Gastrocnemius medialis (tissue), 4 donors: ENCODE measurements around the gene ARRB1. TPM values are rescaled to one million over a fixed set of nuclear protein-coding genes. Genes with fewer than 3 reads are reported as not detected.
"Not testable (repeated sequence)": the region's sequence is repeated elsewhere in the genome, so short reads cannot be mapped to it uniquely, and the experiment has no call there.

Experiments
- ATAC-seq, 2 donors: fragments of 150-250 bp; one replicate each; pipeline ENCODE4 v1.9.1; 2016
- DNase-seq, 2 donors: peaks; one replicate each; pipeline ENCODE4 v3.0.0-alpha.2; 2019
- H3K27ac ChIP-seq, 4 donors: fragments of 200-600 bp; sonication (generic); 1 replicate in 1 of 4; 2 replicates in 3 of 4; pipeline ENCODE4 v1.5.1; 2016 to 2018; ENCODE audit warnings: mild to moderate bottlenecking in 2 of 4, moderate library complexity in 1 of 4
- H3K27me3 ChIP-seq, 3 donors: fragments of 200-600 bp; sonication (generic) in 2 of 3; 1 replicate in 1 of 3; 2 replicates in 2 of 3; pipeline versions ENCODE4 v1.5.1 to v1.6.0; 2016 to 2019; ENCODE audit warnings: mild to moderate bottlenecking in 1 of 3, moderate library complexity in 1 of 3
- H3K36me3 ChIP-seq, 2 donors: fragments of 200-600 bp; sonication (generic) in 1 of 2; one replicate each; pipeline ENCODE4 v1.5.1; 2017 to 2018
- H3K4me1 ChIP-seq, 2 donors: fragments of 200-600 bp; sonication (generic) in 1 of 2; one replicate each; pipeline ENCODE4 v1.5.1; 2016 to 2017; ENCODE audit warnings: mild to moderate bottlenecking in 2 of 2
- H3K4me3 ChIP-seq, 4 donors: fragments of 200-600 bp; sonication (generic) in 3 of 4; 1 replicate in 1 of 4; 2 replicates in 3 of 4; pipeline ENCODE4 v1.5.1; 2016 to 2019; ENCODE audit warnings: mild to moderate bottlenecking in 2 of 4
- H3K9me3 ChIP-seq, 3 donors: fragments of 200-600 bp; sonication (generic) in 2 of 3; 1 replicate in 1 of 3; 2 replicates in 2 of 3; pipeline ENCODE4 v1.5.1; 2016 to 2019
- CTCF ChIP-seq, 5 experiments: fragments of 450-650 bp in 3 of 5; fragments of 200-600 bp in 2 of 5; sonication (generic) in 2 of 5; IDR thresholded peaks in 4 of 5; conservative IDR thresholded peaks in 1 of 5; 1 replicate in 4 of 5; 2 replicates in 1 of 5; pipeline ENCODE4 v1.5.1; 2016 to 2019; ENCODE audit warnings: antibody characterized with exemption in 5 of 5, mild to moderate bottlenecking in 3 of 5, moderate library complexity in 3 of 5
- POLR2A ChIP-seq, 2 donors: fragments of 450-650 bp; IDR thresholded peaks; one replicate each; pipeline ENCODE4 v1.6.1; 2017; ENCODE audit warnings: antibody characterized with exemption in 2 of 2, mild to moderate bottlenecking in 2 of 2, moderate library complexity in 2 of 2
- in situ Hi-C, 4 donors: fragments of 200-750 bp; cut with MboI; loops; one replicate each; pipeline versions ENCODE4 v1.15.0 to v1.8.0; 2017; ENCODE audit warnings: low sequenced_read_pairs in 4 of 4
- intact Hi-C: fragments of 100-400 bp; cut with DNase I; formaldehyde crosslinking; loops from one replicate; pipeline ENCODE4 v1.15.1; 2023; ENCODE audit warnings: low total_unique reads
- total RNA-seq, 4 donors: library from RNA; depleted of rRNA; stranded (reverse); fragments of >200 nt; gene quantifications; one replicate each; pipeline versions ENCODE4 v1.1.0 to v1.2.3, GENCODE V29; 2016

The ARRB1 gene
- total RNA-seq, 4 donors from 2014 or later, result 4.3 to 11.8 (median 5.4) TPM

GRCh38 chr11:75380716-75381420 lies 29.4 kb upstream of the ARRB1 start:
- ATAC-seq (no peak), DNase-seq (no peak)
- in situ Hi-C loops (loop anchor here in 3 of 4 donors (5.0 kb wide), 3 partner anchors 54 to 104 kb away; no protein-coding TSS in a partner anchor), intact Hi-C loops (no loop called here)
- H3K4me1 ChIP-seq, result no peaks in the 10 kb centered on the region
- H3K36me3 ChIP-seq, result no peaks in the 10 kb centered on the region
- no peak overlapping the region for H3K4me3 ChIP-seq
- no peak overlapping the region for H3K27ac ChIP-seq
- TF ChIP-seq CTCF (IDR thresholded peaks at IDR 0.05 in 4 of 5, conservative IDR thresholded peaks at IDR 0.05 in 1 of 5), result no peak
- TF ChIP-seq POLR2A (IDR thresholded peaks at IDR 0.05), result no peak
- H3K27me3 ChIP-seq, result no peaks in the 10 kb centered on the region
- H3K9me3 ChIP-seq, result no peaks in the 10 kb centered on the region

GRCh38 chr11:75380245-75380644 lies 28.8 kb upstream of the ARRB1 start:
- Histone ChIP-seq H3K36me3 (no peaks in the 10 kb centered on the region), H3K4me3 (no peak overlapping the region), H3K9me3 (no peaks in the 10 kb centered on the region), H3K27me3 (no peaks in the 10 kb centered on the region), H3K27ac (no peak overlapping the region), H3K4me1 (no peaks in the 10 kb centered on the region)
- no peak for ATAC-seq
- TF ChIP-seq POLR2A (IDR thresholded peaks at IDR 0.05), result no peak
- no peak for TF ChIP-seq CTCF (IDR thresholded peaks at IDR 0.05 in 4 of 5, conservative IDR thresholded peaks at IDR 0.05 in 1 of 5)
- intact Hi-C loops (no loop called here), in situ Hi-C loops (loop anchor here in 3 of 4 donors (5.0 kb wide), 3 partner anchors 53 to 103 kb away; no protein-coding TSS in a partner anchor)
- DNase-seq, result no peak

GRCh38 chr11:75378776-75379175 lies 27.3 kb upstream of the ARRB1 start:
- H3K4me3 ChIP-seq, DNase-seq, ATAC-seq, H3K27ac ChIP-seq, intact Hi-C loops, H3K4me1 ChIP-seq, in situ Hi-C loops, H3K9me3 ChIP-seq, H3K36me3 ChIP-seq, H3K27me3 ChIP-seq: not testable (repeated sequence)

- H3K27ac ChIP-seq, result no peak overlapping the region
- no peak for TF ChIP-seq CTCF (IDR thresholded peaks at IDR 0.05 in 4 of 5, conservative IDR thresholded peaks at IDR 0.05 in 1 of 5)
- TF ChIP-seq POLR2A (IDR thresholded peaks at IDR 0.05), result no peak
- H3K9me3 ChIP-seq, result no peaks in the 10 kb centered on the region
- no peak overlapping the region for H3K4me3 ChIP-seq
- H3K4me1 ChIP-seq, result no peaks in the 10 kb centered on the region
- in situ Hi-C loops (no loop called here), intact Hi-C loops (no loop called here)
- no peak for ATAC-seq
- no peaks in the 10 kb centered on the region for H3K27me3 ChIP-seq
- no peak for DNase-seq
- H3K36me3 ChIP-seq, result no peaks in the 10 kb centered on the region
Measured at GRCh38 chr11:75376175-75376574, 24.7 kb upstream of the ARRB1 start.

GRCh38 chr11:75375626-75376025 lies 24.2 kb upstream of the ARRB1 start:
- Histone ChIP-seq H3K36me3 (no peaks in the 10 kb centered on the region), H3K27ac (no peak overlapping the region), H3K9me3 (no peaks in the 10 kb centered on the region), H3K4me3 (no peak overlapping the region), H3K4me1 (no peaks in the 10 kb centered on the region), H3K27me3 (no peaks in the 10 kb centered on the region)
- intact Hi-C loops, result no loop called here
- DNase-seq (no peak), ATAC-seq (no peak)
- TF ChIP-seq POLR2A (IDR thresholded peaks at IDR 0.05) (no peak), CTCF (IDR thresholded peaks at IDR 0.05 in 4 of 5, conservative IDR thresholded peaks at IDR 0.05 in 1 of 5) (no peak)
- in situ Hi-C loops, result no loop called here
